DND-41 (cell line): ENCODE data around the gene DCAF10.

Experiments
- EZH2 ChIP-seq: IDR thresholded peaks from 3 replicates; pipeline ENCODE4 v1.6.1; 2012; ENCODE audit warnings: borderline replicate concordance, low read depth, mild to moderate bottlenecking, moderate library complexity, low read length, inconsistent platforms; ENCODE audit not compliant: severe bottlenecking
- TF ChIP-seq, protein P1 (sequence below): IDR thresholded peaks from 2 replicates; pipeline ENCODE4 v1.5.1; 2012; ENCODE audit warnings: borderline replicate concordance, low read length, moderate library complexity, mild to moderate bottlenecking; ENCODE audit not compliant: poor library complexity, severe bottlenecking; ENCODE audit errors: extremely low read depth

DNA sequence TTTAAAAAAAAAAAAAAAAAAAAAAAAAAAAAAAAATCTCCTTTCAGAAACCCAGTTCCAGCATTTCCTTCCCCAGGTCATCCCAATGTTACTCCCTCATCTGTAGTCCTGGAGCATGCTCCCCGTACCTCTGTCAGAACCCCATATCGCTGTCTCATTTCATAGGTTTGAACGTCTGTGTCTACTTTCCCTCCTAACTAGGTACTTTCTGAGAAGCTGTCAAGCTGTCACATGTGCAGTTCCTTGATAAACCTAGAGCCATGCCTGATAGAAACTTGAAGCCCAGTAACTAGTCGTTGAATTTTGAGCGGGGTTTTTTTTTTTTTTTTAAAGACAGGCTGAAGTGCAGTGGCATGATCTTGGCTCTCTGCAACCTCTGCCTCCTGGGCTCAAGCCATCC lies 31.3 kb upstream of the DCAF10 start:
- TF ChIP-seq, protein P1, sequence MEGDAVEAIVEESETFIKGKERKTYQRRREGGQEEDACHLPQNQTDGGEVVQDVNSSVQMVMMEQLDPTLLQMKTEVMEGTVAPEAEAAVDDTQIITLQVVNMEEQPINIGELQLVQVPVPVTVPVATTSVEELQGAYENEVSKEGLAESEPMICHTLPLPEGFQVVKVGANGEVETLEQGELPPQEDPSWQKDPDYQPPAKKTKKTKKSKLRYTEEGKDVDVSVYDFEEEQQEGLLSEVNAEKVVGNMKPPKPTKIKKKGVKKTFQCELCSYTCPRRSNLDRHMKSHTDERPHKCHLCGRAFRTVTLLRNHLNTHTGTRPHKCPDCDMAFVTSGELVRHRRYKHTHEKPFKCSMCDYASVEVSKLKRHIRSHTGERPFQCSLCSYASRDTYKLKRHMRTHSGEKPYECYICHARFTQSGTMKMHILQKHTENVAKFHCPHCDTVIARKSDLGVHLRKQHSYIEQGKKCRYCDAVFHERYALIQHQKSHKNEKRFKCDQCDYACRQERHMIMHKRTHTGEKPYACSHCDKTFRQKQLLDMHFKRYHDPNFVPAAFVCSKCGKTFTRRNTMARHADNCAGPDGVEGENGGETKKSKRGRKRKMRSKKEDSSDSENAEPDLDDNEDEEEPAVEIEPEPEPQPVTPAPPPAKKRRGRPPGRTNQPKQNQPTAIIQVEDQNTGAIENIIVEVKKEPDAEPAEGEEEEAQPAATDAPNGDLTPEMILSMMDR = no peak
- TF ChIP-seq EZH2 = no peak
